NOMO-1 treated with dmso at 0.1 percent for 144 hours (cell line): ENCODE results near the gene GIGYF2.

ENCODE experiments used
- DNase-seq: peaks from one replicate; lab custom pipeline; 2025; ENCODE audit not compliant: unreplicated experiment; lab: John Stamatoyannopoulos, UW

Gene GIGYF2

GRCh38 chr2:232757905-232758304 is 60.8 kb downstream of the GIGYF2 start:
- DNase-seq = no peak

- DNase-seq = no peak
These were observed 64.3 kb downstream of the GIGYF2 start for GRCh38 chr2:232761301-232761907.

GRCh38 chr2:232767866-232768265 is 70.7 kb downstream of the GIGYF2 start:
- no peak for DNase-seq

- no peak for DNase-seq
These were observed 73.1 kb downstream of the GIGYF2 start for GRCh38 chr2:232770207-232770606.

GRCh38 chr2:232771870-232772269 is 74.7 kb downstream of the GIGYF2 start:
- no peak for DNase-seq

- no peak for DNase-seq
These were observed 75.4 kb downstream of the GIGYF2 start for GRCh38 chr2:232772531-232772930.

- DNase-seq = no peak
These were observed 76.7 kb downstream of the GIGYF2 start for GRCh38 chr2:232773815-232774214.

GRCh38 chr2:232776435-232776834 is 79.3 kb downstream of the GIGYF2 start, which contains the start of gene KCNJ13:
Gene KCNJ13 (minus strand): TSS chr2:232776565. CDS start chr2:232771362, 5,203 bp downstream.
- no peak for DNase-seq

- DNase-seq = no peak
These were observed 80.1 kb downstream of the GIGYF2 start for GRCh38 chr2:232777276-232777675.

GRCh38 chr2:232779465-232779864 is 82.3 kb downstream of the GIGYF2 start:
- no peak for DNase-seq

GRCh38 chr2:232779934-232780333 is 82.8 kb downstream of the GIGYF2 start:
- no peak for DNase-seq

GRCh38 chr2:232781765-232782164 is 84.6 kb downstream of the GIGYF2 start:
- DNase-seq = no peak

- no peak for DNase-seq
These were observed 86.1 kb downstream of the GIGYF2 start for GRCh38 chr2:232783278-232783677.

- DNase-seq = no peak
These were observed 90.7 kb downstream of the GIGYF2 start for GRCh38 chr2:232787806-232788205.

- no peak for DNase-seq
These were observed 92.0 kb downstream of the GIGYF2 start for GRCh38 chr2:232789082-232789481.

GRCh38 chr2:232791518-232791917 is 94.4 kb downstream of the GIGYF2 start:
- DNase-seq = no peak

GRCh38 chr2:232793271-232793670 is 96.1 kb downstream of the GIGYF2 start:
- no peak for DNase-seq

GRCh38 chr2:232794981-232795380 is 97.8 kb downstream of the GIGYF2 start:
- no peak for DNase-seq

- no peak for DNase-seq
These were observed 98.8 kb downstream of the GIGYF2 start for GRCh38 chr2:232795920-232796319.

GRCh38 chr2:232798187-232798586 is 101.1 kb downstream of the GIGYF2 start:
- DNase-seq = no peak

GRCh38 chr2:232800166-232800565 is 103.0 kb downstream of the GIGYF2 start:
- no peak for DNase-seq

- no peak for DNase-seq
These were observed 105.0 kb downstream of the GIGYF2 start for GRCh38 chr2:232802091-232802490.
